ENCODE results near the gene NHSL2. TPM values are rescaled to one million over a fixed set of nuclear protein-coding genes. Genes with fewer than 3 reads are reported as not detected.

The NHSL2 gene
- polyA plus RNA-seq, 2 donors = 0.41 to 0.51 TPM

DNA sequence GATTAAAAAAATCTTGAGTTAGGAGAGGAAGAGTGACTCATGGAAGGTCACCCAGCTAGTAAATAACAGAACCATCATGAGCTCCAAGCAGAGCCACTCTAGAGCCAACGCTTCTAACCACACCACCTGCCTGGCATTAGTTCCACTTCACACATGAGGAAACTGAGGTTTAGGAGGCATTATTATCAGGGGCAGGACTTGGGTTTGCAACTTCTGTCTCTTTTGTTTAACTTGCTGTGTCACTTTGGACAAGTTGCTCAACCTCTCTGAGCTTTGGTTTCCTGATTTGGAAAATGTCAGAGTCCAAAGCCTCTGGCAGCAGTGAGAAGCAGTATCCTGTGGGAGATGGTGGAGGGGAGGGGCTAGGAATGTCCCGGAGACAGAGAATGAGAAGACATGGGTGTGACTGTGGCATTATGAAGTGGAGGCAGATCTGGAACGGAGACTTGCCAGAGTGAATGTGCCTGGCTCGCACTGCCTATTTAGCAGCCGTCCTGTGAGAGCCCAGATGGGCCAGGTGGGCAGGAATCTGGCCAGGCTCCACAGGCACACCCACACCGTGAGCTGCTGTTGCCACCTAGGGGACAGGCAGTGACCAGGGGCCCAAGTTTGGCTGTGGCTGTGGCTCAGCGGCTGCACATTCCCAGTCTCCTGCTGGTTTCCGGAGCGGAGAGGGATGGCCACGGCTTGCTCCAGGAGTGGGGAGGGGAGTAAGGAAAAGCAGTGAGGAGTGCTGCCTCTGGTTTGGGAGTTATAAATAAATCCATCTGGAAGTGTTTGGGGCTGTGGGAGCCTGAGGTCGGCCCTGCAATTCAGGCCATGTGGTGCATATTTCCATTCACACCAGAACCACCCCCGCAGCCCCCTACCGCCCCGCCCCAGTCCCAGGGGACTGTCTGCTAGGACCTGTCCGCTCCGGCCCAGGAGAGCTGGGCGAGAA, 93.4 kb downstream of the NHSL2 start:
- no peaks in the 10 kb centered on the region for H3K9me3 ChIP-seq (ENCODE audit: control insufficient read depth in 2 of 2, insufficient read depth in 1 of 2, low read depth in 1 of 2, low read length in 1 of 2)
- H3K4me3 ChIP-seq (ENCODE audit: low read depth in 1 of 2, low read length in 2 of 2) = no peak overlapping the region
- no peak overlapping the region for H3K27ac ChIP-seq (ENCODE audit: low read depth in 2 of 2, low read length in 1 of 2)
- 34 to 43% methylated on average over 17 of the region's 17 CpGs for WGBS, 2 donors
- no peaks in the 10 kb centered on the region for H3K36me3 ChIP-seq (ENCODE audit: control insufficient read depth in 2 of 2, insufficient read depth in 2 of 2, low read length in 1 of 2)
- no peaks in the 10 kb centered on the region for H3K27me3 ChIP-seq (ENCODE audit: control insufficient read depth in 1 of 2, insufficient read depth in 2 of 2, low read length in 2 of 2)
- peaks cover 0 to 2% of the 10 kb centered on the region in 2 donors for H3K4me1 ChIP-seq (ENCODE audit: control insufficient read depth in 2 of 2, insufficient read depth in 2 of 2, low read length in 1 of 2)

DNA sequence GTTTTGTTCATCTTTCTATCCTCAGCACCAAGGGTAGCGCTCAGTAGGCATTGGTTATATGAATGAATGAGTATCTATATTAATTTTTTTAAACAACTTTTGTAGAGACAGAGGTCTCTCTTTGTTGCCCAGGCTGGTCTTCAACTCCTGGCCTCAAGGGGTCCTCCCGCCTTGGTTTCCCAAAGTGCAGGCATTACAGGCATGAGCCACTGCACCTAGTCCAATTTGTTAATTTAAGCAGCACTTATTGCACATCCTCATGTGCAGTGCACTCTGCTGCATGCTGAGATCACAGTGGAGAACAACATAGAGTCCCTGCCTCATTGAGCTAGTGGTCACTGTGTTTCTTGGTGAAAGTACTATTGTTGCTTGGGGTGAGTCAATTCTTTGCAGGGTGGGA, 94.4 kb downstream of the NHSL2 start:
- H3K36me3 ChIP-seq (ENCODE audit: control insufficient read depth in 2 of 2, insufficient read depth in 2 of 2, low read length in 1 of 2) = no peaks in the 10 kb centered on the region
- H3K4me1 ChIP-seq (ENCODE audit: control insufficient read depth in 2 of 2, insufficient read depth in 2 of 2, low read length in 1 of 2) = peaks cover 0 to 2% of the 10 kb centered on the region in 2 donors
- no peaks in the 10 kb centered on the region for H3K9me3 ChIP-seq (ENCODE audit: control insufficient read depth in 2 of 2, insufficient read depth in 1 of 2, low read depth in 1 of 2, low read length in 1 of 2)
- H3K27ac ChIP-seq (ENCODE audit: low read depth in 2 of 2, low read length in 1 of 2) = no peak overlapping the region
- no peaks in the 10 kb centered on the region for H3K27me3 ChIP-seq (ENCODE audit: control insufficient read depth in 1 of 2, insufficient read depth in 2 of 2, low read length in 2 of 2)
- WGBS, 2 donors = 83 to 98% methylated on average over 2 of the region's 2 CpGs
- H3K4me3 ChIP-seq (ENCODE audit: low read depth in 1 of 2, low read length in 2 of 2) = no peak overlapping the region

DNA sequence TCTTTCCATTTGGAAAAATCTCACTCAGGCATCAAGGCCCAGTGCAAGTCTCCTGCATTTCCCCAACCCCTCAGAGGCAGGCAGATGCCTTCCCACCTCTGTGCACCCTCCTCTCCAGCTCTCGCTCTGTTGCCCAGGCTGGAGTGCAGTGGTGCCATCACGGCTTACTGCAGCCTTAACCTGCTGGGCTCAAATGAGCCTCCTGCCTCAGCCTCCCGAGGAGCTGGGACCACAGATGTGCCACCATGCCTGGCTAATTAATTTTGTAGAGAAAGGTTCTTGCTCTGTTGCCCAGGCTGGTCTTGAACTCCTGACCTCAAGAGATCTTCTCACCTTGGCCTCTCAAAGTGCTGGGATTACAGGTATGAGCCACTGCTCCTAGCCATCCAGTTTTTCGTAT, 95.8 kb downstream of the NHSL2 start:
- no peaks in the 10 kb centered on the region for H3K36me3 ChIP-seq (ENCODE audit: control insufficient read depth in 2 of 2, insufficient read depth in 2 of 2, low read length in 1 of 2)
- no peak overlapping the region for H3K4me3 ChIP-seq (ENCODE audit: low read depth in 1 of 2, low read length in 2 of 2)
- peaks cover 0 to 2% of the 10 kb centered on the region in 2 donors for H3K4me1 ChIP-seq (ENCODE audit: control insufficient read depth in 2 of 2, insufficient read depth in 2 of 2, low read length in 1 of 2)
- peaks cover 0 to 4% of the 10 kb centered on the region in 2 donors for H3K27me3 ChIP-seq (ENCODE audit: control insufficient read depth in 1 of 2, insufficient read depth in 2 of 2, low read length in 2 of 2)
- no peaks in the 10 kb centered on the region for H3K9me3 ChIP-seq (ENCODE audit: control insufficient read depth in 2 of 2, insufficient read depth in 1 of 2, low read depth in 1 of 2, low read length in 1 of 2)
- WGBS, 2 donors = 87 to 96% methylated on average over 4 of the region's 4 CpGs
- H3K27ac ChIP-seq (ENCODE audit: low read depth in 2 of 2, low read length in 1 of 2) = no peak overlapping the region

DNA sequence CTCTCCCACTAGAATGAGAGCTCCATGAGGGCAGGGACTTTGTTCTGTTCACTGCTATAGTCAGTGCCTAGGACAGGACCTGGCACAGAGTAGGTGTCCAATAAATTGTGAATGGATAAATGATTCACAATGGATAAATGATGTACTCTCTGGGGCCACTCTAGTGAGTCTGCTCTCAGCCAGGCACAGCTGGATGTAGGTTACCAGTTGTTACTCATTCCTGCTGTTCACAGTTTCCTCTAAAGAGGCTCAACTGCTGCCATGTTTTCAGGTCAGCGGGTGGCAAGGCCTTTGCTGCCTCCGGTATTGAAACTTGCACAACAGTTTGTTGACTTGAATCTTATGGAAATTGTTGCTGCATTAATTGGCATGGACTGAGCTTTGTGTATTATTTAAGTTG, 99.1 kb downstream of the NHSL2 start:
- Histone ChIP-seq H3K36me3 (ENCODE audit: control insufficient read depth in 2 of 2, insufficient read depth in 2 of 2, low read length in 1 of 2) (no peaks in the 10 kb centered on the region), H3K4me3 (ENCODE audit: low read depth in 1 of 2, low read length in 2 of 2) (no peak overlapping the region), H3K4me1 (ENCODE audit: control insufficient read depth in 2 of 2, insufficient read depth in 2 of 2, low read length in 1 of 2) (no peaks in the 10 kb centered on the region), H3K27me3 (ENCODE audit: control insufficient read depth in 1 of 2, insufficient read depth in 2 of 2, low read length in 2 of 2) (peaks cover 0 to 4% of the 10 kb centered on the region in 2 donors), H3K9me3 (ENCODE audit: control insufficient read depth in 2 of 2, insufficient read depth in 1 of 2, low read depth in 1 of 2, low read length in 1 of 2) (no peaks in the 10 kb centered on the region), H3K27ac (ENCODE audit: low read depth in 2 of 2, low read length in 1 of 2) (no peak overlapping the region)
- WGBS, 2 donors = 76 to 87% methylated on average over 2 of the region's 2 CpGs

DNA sequence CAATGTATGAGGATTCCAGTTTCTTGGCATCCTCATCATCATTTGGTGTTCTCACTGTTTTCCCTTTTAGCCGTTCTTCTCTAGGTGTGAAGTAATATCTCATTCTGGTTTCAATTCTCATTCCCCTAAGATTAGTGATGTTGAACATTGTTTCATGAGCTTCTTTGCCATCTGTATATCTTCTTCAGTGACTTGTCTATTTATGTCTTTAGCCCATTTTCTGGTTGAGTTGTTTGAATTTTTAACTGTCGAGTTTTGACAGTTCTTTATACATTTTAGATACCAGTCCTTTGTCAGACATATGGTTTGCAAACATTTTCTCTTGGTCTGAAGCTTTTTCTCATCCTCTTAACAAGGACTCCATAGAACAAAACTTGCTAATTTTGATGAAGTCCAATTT, 101.1 kb downstream of the NHSL2 start:
- Histone ChIP-seq H3K4me3 (ENCODE audit: low read depth in 1 of 2, low read length in 2 of 2) (no peak overlapping the region), H3K27ac (ENCODE audit: low read depth in 2 of 2, low read length in 1 of 2) (no peak overlapping the region), H3K27me3 (ENCODE audit: control insufficient read depth in 1 of 2, insufficient read depth in 2 of 2, low read length in 2 of 2) (peaks cover 0 to 4% of the 10 kb centered on the region in 2 donors), H3K9me3 (ENCODE audit: control insufficient read depth in 2 of 2, insufficient read depth in 1 of 2, low read depth in 1 of 2, low read length in 1 of 2) (no peaks in the 10 kb centered on the region), H3K4me1 (ENCODE audit: control insufficient read depth in 2 of 2, insufficient read depth in 2 of 2, low read length in 1 of 2) (no peaks in the 10 kb centered on the region), H3K36me3 (ENCODE audit: control insufficient read depth in 2 of 2, insufficient read depth in 2 of 2, low read length in 1 of 2) (no peaks in the 10 kb centered on the region)
- 80 to 93% methylated on average over 2 of the region's 2 CpGs for WGBS, 2 donors

DNA sequence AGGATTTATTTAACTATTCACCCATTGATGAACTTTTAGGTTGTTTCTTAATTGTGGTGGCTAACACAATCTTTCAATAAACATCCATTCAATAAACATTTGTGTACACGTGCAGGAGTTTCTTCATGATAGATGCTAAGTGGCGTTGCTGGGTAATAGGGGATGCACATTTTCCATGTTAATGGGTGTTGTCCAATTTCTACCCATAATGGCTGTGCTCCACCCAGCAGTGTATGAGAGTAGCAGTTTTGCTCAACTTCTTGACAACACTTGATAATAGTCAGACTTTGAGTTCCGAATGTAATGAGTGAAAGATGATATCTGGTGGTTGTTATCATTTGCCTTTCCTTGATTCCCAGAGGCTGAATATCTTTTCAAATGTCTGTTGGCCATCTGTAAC, 104.7 kb downstream of the NHSL2 start:
- no peak overlapping the region for H3K27ac ChIP-seq (ENCODE audit: low read depth in 2 of 2, low read length in 1 of 2)
- peaks cover 0 to 2% of the 10 kb centered on the region in 2 donors for H3K27me3 ChIP-seq (ENCODE audit: control insufficient read depth in 1 of 2, insufficient read depth in 2 of 2, low read length in 2 of 2)
- peaks cover 0 to 3% of the 10 kb centered on the region in 2 donors for H3K4me1 ChIP-seq (ENCODE audit: control insufficient read depth in 2 of 2, insufficient read depth in 2 of 2, low read length in 1 of 2)
- 71 to 81% methylated on average over 3 of the region's 3 CpGs for WGBS, 2 donors
- no peaks in the 10 kb centered on the region for H3K9me3 ChIP-seq (ENCODE audit: control insufficient read depth in 2 of 2, insufficient read depth in 1 of 2, low read depth in 1 of 2, low read length in 1 of 2)
- H3K36me3 ChIP-seq (ENCODE audit: control insufficient read depth in 2 of 2, insufficient read depth in 2 of 2, low read length in 1 of 2) = no peaks in the 10 kb centered on the region
- no peak overlapping the region for H3K4me3 ChIP-seq (ENCODE audit: low read depth in 1 of 2, low read length in 2 of 2)

DNA sequence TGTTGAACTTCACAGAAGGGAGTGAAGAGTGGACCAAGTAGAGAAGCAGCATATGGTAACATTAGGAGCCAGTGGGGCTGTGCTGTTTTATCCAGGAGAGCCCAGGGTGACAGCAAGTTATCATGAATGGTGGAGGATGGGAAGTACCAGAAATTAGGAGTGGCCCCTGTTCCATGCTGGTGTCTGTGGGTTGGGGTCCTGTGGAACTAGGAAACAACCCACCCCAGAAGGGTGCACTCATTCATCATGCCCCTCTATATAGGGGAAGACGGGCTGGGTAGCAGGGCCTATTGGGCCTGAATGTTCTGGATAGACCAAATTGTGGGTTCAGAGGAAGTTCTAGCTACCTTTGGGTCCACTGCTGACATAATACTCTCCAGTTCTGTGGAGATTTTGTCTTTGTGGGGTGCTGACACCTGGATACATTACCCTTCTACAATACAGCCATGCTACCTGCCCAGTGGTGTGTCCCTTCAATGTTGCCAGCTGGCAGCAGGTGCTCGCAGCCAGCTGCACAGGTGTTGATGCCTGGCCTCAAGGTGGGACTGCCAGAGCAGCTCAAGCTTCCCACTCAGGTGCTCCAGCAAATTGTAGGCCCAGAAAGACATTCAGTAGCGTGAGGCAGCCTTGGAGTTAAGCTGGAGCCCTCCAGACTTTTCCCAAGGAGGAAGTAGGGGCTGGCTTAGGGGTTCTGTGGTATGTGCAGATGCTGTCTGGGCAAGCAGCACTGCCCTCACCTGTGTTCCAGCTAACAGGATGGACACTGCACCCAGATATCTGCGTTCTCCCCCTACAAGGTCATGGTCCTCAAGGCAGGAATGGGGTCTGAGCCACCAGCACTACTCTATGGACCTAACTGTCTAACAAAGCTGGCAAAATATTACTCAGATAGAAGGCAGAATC, 106.5 kb downstream of the NHSL2 start:
- 85 to 98% methylated on average over 4 of the region's 4 CpGs for WGBS, 2 donors
- Histone ChIP-seq H3K36me3 (ENCODE audit: control insufficient read depth in 2 of 2, insufficient read depth in 2 of 2, low read length in 1 of 2) (no peaks in the 10 kb centered on the region), H3K4me3 (ENCODE audit: low read depth in 1 of 2, low read length in 2 of 2) (no peak overlapping the region), H3K4me1 (ENCODE audit: control insufficient read depth in 2 of 2, insufficient read depth in 2 of 2, low read length in 1 of 2) (peaks cover 0 to 3% of the 10 kb centered on the region in 2 donors), H3K27me3 (ENCODE audit: control insufficient read depth in 1 of 2, insufficient read depth in 2 of 2, low read length in 2 of 2) (no peaks in the 10 kb centered on the region), H3K9me3 (ENCODE audit: control insufficient read depth in 2 of 2, insufficient read depth in 1 of 2, low read depth in 1 of 2, low read length in 1 of 2) (no peaks in the 10 kb centered on the region), H3K27ac (ENCODE audit: low read depth in 2 of 2, low read length in 1 of 2) (no peak overlapping the region)

DNA sequence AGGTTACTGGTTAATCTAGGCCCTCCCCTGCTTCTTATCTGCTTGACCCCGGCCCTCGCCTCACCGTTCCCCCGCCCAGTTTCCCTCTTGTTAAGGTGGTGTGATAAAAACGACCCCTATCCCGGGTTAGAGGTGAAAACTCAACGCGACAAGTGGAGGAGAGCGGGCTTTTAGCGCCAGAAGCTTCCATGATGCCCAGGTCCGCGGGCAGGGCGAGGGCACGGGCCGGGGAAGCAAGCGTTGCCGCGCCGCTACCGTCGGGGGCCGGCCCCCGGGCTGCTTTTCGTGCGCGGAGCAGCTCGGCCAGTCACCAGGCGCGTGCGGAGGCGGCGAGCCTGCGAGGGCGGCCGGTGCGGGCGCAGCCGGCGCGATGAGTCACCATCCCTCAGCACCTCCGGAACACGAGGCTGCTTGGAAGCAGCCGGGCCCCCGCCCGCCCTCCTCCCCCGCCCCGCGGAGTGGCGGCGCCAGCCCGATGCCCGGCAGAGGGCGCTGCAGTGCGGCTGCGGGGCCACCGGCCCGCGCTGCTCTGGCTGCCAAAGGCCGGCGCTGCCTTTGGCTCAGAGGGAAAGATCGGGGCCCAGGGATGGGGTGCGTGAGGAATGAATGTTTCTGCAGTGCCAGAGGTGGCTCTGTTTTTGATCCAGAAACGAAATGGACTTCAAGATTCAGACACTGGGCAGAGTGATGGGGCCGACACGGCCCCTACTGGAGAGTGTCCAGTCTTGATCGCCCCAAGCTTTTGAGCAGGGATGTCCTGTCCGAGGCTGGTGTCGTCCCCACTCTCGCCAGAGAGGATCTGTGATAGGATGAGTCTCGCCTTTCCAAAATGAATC, 107.8 kb downstream of the NHSL2 start:
- Histone ChIP-seq H3K4me1 (ENCODE audit: control insufficient read depth in 2 of 2, insufficient read depth in 2 of 2, low read length in 1 of 2) (peaks cover 0 to 3% of the 10 kb centered on the region in 2 donors), H3K9me3 (ENCODE audit: control insufficient read depth in 2 of 2, insufficient read depth in 1 of 2, low read depth in 1 of 2, low read length in 1 of 2) (no peaks in the 10 kb centered on the region), H3K4me3 (ENCODE audit: low read depth in 1 of 2, low read length in 2 of 2) (no peak overlapping the region), H3K27ac (ENCODE audit: low read depth in 2 of 2, low read length in 1 of 2) (no peak overlapping the region), H3K36me3 (ENCODE audit: control insufficient read depth in 2 of 2, insufficient read depth in 2 of 2, low read length in 1 of 2) (no peaks in the 10 kb centered on the region), H3K27me3 (ENCODE audit: control insufficient read depth in 1 of 2, insufficient read depth in 2 of 2, low read length in 2 of 2) (no peaks in the 10 kb centered on the region)
- WGBS, 2 donors = 6 to 28% methylated on average over 58 to 70 of the region's 70 CpGs

DNA sequence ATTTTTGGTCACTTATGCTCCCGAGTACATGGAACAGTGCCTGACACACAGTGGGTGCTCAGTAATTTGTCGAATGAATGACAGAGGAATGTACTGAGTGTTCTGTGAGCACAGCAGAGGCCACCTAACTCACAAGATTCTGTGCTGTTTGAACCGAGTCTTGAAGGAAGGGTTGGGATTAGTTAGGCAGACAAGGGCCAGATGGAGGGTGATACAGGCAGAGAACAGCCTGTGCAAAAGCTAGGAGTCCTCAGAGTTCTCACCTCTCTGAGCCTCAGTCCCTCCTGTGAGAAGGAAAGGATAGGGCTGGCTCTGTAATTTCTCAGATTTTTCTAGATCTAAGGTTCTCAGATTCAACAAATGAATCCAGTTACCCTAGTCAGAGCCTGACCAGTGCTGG, 108.8 kb downstream of the NHSL2 start:
- Histone ChIP-seq H3K4me1 (ENCODE audit: control insufficient read depth in 2 of 2, insufficient read depth in 2 of 2, low read length in 1 of 2) (peaks cover 0 to 3% of the 10 kb centered on the region in 2 donors), H3K36me3 (ENCODE audit: control insufficient read depth in 2 of 2, insufficient read depth in 2 of 2, low read length in 1 of 2) (no peaks in the 10 kb centered on the region), H3K27ac (ENCODE audit: low read depth in 2 of 2, low read length in 1 of 2) (peak overlapping the region in 1 of 2 donors; percentile 2), H3K4me3 (ENCODE audit: low read depth in 1 of 2, low read length in 2 of 2) (no peak overlapping the region), H3K27me3 (ENCODE audit: control insufficient read depth in 1 of 2, insufficient read depth in 2 of 2, low read length in 2 of 2) (no peaks in the 10 kb centered on the region), H3K9me3 (ENCODE audit: control insufficient read depth in 2 of 2, insufficient read depth in 1 of 2, low read depth in 1 of 2, low read length in 1 of 2) (no peaks in the 10 kb centered on the region)
- 80% methylated on average over 3 of the region's 3 CpGs for WGBS, 2 donors

All from esophagus (tissue), 2 donors.